K562 (cell line): ENCODE results near the gene SLC44A1. TPM values are rescaled to one million over a fixed set of nuclear protein-coding genes. Genes with fewer than 3 reads are reported as not detected.
A peak's percentile ranks its signal among the peaks of the same experiment; 100 is the strongest.

ENCODE experiments used
- ATAC-seq: fragments of 200-7000 bp; cut with Tn5 transposase; 3 replicates; pipeline ENCODE4 v1.9.1; 2020; ENCODE audit warnings: moderate library complexity
- BruUV-seq: library from RNA; stranded (reverse); fragments of 400-500 nt; replicated peaks from 2 replicates; lab custom pipeline; 2021; lab: Mats Ljungman, UMichigan
- CTCF ChIA-PET: fragments of 300-600 bp; formaldehyde crosslinking; extraction: SDS; loops from one replicate; lab custom pipeline; 2021; ENCODE audit warnings: low intra/inter-chr PET ratio; lab: Yijun Ruan, JAX
- POLR2A ChIA-PET: fragments of 300-600, 350-650 bp; sonication (Branson Sonifier 250); formaldehyde crosslinking; extraction: SDS; loops from one replicate; lab custom pipeline; 2021; ENCODE audit warnings: antibody characterized with exemption, inconsistent platforms; lab: Yijun Ruan, JAX
- DNase-seq, 4 experiments: peaks; one replicate each; pipeline versions ENCODE4 v3.0.0 to v3.0.0-alpha.2; 2011 to 2018; ENCODE audit warnings: low spot score in 3 of 4, mixed read lengths in 3 of 4; ENCODE audit errors: extremely low read depth in 1 of 4
- FAIRE-seq: peaks from 2 replicates; lab custom pipeline; 2011; peaks lifted over from hg19 to GRCh38; lab: Jason Lieb, UNC
- H2AFZ ChIP-seq: 2 replicates; pipeline ENCODE4 v1.6.0; 2011; ENCODE audit warnings: low read depth, low read length, control low read depth, inconsistent platforms
- H3K27ac ChIP-seq: fragments of 200-600 bp; 3 replicates; pipeline ENCODE4 v1.8.0; 2011; ENCODE audit warnings: low read depth, mild to moderate bottlenecking, control low read depth, inconsistent platforms, low read length, moderate library complexity, mixed read lengths; ENCODE audit errors: extremely low read depth
- H3K27me3 ChIP-seq, 2 experiments: fragments of 300-600 bp in 1 of 2; 2 replicates in 1 of 2; 3 replicates in 1 of 2; pipeline versions ENCODE4 v1.6.0 to v1.8.0; 2011; ENCODE audit warnings: inconsistent platforms in 2 of 2, low read length in 2 of 2, mild to moderate bottlenecking in 1 of 2, mixed read lengths in 1 of 2, moderate library complexity in 1 of 2; ENCODE audit not compliant: control insufficient read depth in 2 of 2, insufficient read depth in 2 of 2
- H3K36me3 ChIP-seq: fragments of 300-600 bp; 3 replicates; pipeline ENCODE4 v1.8.0; 2011; ENCODE audit warnings: mild to moderate bottlenecking, low read length, inconsistent platforms; ENCODE audit not compliant: control insufficient read depth, insufficient read depth
- H3K4me1 ChIP-seq, 2 experiments: fragments of 200-600 bp in 1 of 2; replicated peaks in 1 of 2; 2 replicates in 1 of 2; 3 replicates in 1 of 2; pipeline versions ENCODE4 v1.5.1 to v1.8.0; 2011; ENCODE audit warnings: inconsistent platforms in 2 of 2, low read length in 2 of 2, mild to moderate bottlenecking in 1 of 2, mixed read lengths in 1 of 2, moderate library complexity in 1 of 2; ENCODE audit not compliant: control insufficient read depth in 2 of 2, insufficient read depth in 2 of 2
- H3K4me2 ChIP-seq: 2 replicates; pipeline ENCODE4 v1.6.1; 2011; ENCODE audit warnings: low read length, control low read depth, inconsistent platforms, mixed read lengths; ENCODE audit not compliant: insufficient read depth
- H3K4me3 ChIP-seq: fragments of 200-600 bp; sonication (generic), shearing (Covaris generic); 2 replicates; pipeline ENCODE4 v1.5.1; 2016; ENCODE audit warnings: control low read depth, inconsistent platforms
- H3K79me2 ChIP-seq: fragments of 200-600 bp; 3 replicates; pipeline ENCODE4 v1.8.0; 2011; ENCODE audit warnings: low read length, inconsistent platforms; ENCODE audit not compliant: control insufficient read depth, insufficient read depth
- H3K9ac ChIP-seq, 2 experiments: 2 replicates each; pipeline versions ENCODE4 v1.6.0 to v1.6.1; 2011; ENCODE audit warnings: low read depth in 2 of 2, low read length in 2 of 2, control low read depth in 1 of 2, inconsistent platforms in 1 of 2, mild to moderate bottlenecking in 1 of 2, mixed read lengths in 1 of 2; ENCODE audit not compliant: insufficient read depth in 1 of 2
- H3K9me1 ChIP-seq: one replicate; pipeline ENCODE4 v1.6.0; 2011; ENCODE audit warnings: inconsistent platforms, mild to moderate bottlenecking, low read length, moderate library complexity; ENCODE audit not compliant: control insufficient read depth, insufficient read depth
- H3K9me3 ChIP-seq: replicated peaks from 2 replicates; pipeline ENCODE4 v1.5.1; 2011; ENCODE audit warnings: low read depth, low read length, inconsistent platforms; ENCODE audit not compliant: control insufficient read depth, insufficient read depth
- H4K20me1 ChIP-seq: replicated peaks from 2 replicates; pipeline ENCODE4 v1.6.1; 2011; ENCODE audit warnings: low read length, inconsistent platforms, mixed read lengths; ENCODE audit not compliant: control insufficient read depth, insufficient read depth
- C11orf30 ChIP-seq: fragments of 450-650 bp; IDR thresholded peaks from 2 replicates; pipeline ENCODE4 v1.6.1; 2016; ENCODE audit warnings: low read depth, mild to moderate bottlenecking
- DNMT1 ChIP-seq: fragments of 450-650 bp; IDR thresholded peaks from 2 replicates; pipeline ENCODE4 v1.6.1; 2016; ENCODE audit warnings: antibody characterized with exemption, mild to moderate bottlenecking
- EHMT2 ChIP-seq: fragments of 450-650 bp; IDR thresholded peaks from 2 replicates; pipeline ENCODE4 v1.6.1; 2018; ENCODE audit warnings: antibody characterized with exemption
- GTF2B ChIP-seq: IDR thresholded peaks from 2 replicates; pipeline ENCODE4 v1.6.1; 2011; ENCODE audit not compliant: insufficient read length; ENCODE audit errors: extremely low read depth
- MAFG ChIP-seq: fragments of 450-650 bp; conservative IDR thresholded peaks from 2 replicates; pipeline ENCODE4 v1.6.1; 2016; ENCODE audit warnings: missing genetic modification characterization, missing compliant biosample characterization
- ZNF311 ChIP-seq: fragments of 250-450 bp; sonication (Bioruptor Pico); IDR thresholded peaks from 2 replicates; pipeline ENCODE4 v1.4.0; 2020; ENCODE audit warnings: mild to moderate bottlenecking, moderate library complexity
- ZNF316 ChIP-seq: fragments of 450-650 bp; IDR thresholded peaks from 2 replicates; pipeline ENCODE4 v1.6.1; 2016
- WGBS: fragments of 100-300 bp; shearing (Covaris generic); methylation state at CpG from one replicate; pipeline ENCODE4 v1.1.6; 2016; ENCODE audit warnings: low coverage, mixed read lengths; ENCODE audit not compliant: insufficient coverage; ENCODE audit errors: missing lambda C conversion rate; 5-methylcytosine and 5-hydroxymethylcytosine counted together
- in situ Hi-C: fragments of 300-500 bp; cut with MboI; formaldehyde crosslinking; loops from 4 replicates; pipeline ENCODE4 v1.15.0; 2018; ENCODE audit warnings: inconsistent platforms, mixed read lengths
- intact Hi-C: fragments of 100-400 bp; cut with micrococcal nuclease; formaldehyde crosslinking; loops from 2 replicates; pipeline ENCODE4 v1.14.2; 2022
- polyA plus RNA-seq, 8 experiments: library from polyadenylated mRNA; depleted of rRNA in 4 of 8; stranded (reverse) in 5 of 8; unstranded in 3 of 8; fragments of >200 nt; fragmentation: Nextera tagmentation in 2 of 8; fragmentation: Illumina TruSeq in 1 of 8; extraction: Ambion mirVana in 2 of 8; extraction: Trizol in 1 of 8; gene quantifications; 2 replicates each; pipeline versions ENCODE4 v1.2.1 to v1.2.3, GENCODE V29; 2011 to 2014; ENCODE audit warnings: inconsistent platforms in 1 of 8, missing spikeins in 1 of 8
- total RNA-seq, 7 experiments: library from RNA; depleted of rRNA in 6 of 7; stranded (reverse); fragments of >200 nt in 6 of 7; fragmentation: Illumina TruSeq in 2 of 7; extraction: Trizol in 2 of 7; gene quantifications; 2 replicates each; pipeline versions ENCODE4 v1.2.1 to v1.2.3, GENCODE V29; 2011 to 2021; ENCODE audit warnings: low replicate concordance in 1 of 7

Gene SLC44A1
- total and polyA plus RNA-seq, 9 of the 15 experiments (the other 6 are each of a cell fraction or from before 2014, with no cell fraction given), result 0.11 to 0.59 (median 0.30) TPM

- H3K27me3 ChIP-seq, result peaks cover 0 to 3% of the 10 kb centered on the region in 2 experiments; a peak in 1 of 5 replicates
- H3K9ac ChIP-seq, result no peak overlapping the region
- H3K27ac ChIP-seq, result no peak overlapping the region
- BruUV-seq, result no TSS peak
- H3K79me2 ChIP-seq, result no peaks in the 10 kb centered on the region
- ChIA-PET POLR2A (no interaction called here), CTCF (no interaction called here)
- WGBS, result 1% methylated on average over 7 of the region's 7 CpGs
- FAIRE-seq, result no peak
- intact Hi-C loops (no loop called here), in situ Hi-C loops (no loop called here)
- H3K9me3 ChIP-seq, result no peaks in the 10 kb centered on the region
- no peaks in the 10 kb centered on the region for H3K36me3 ChIP-seq
- H3K4me1 ChIP-seq, result no peaks in the 10 kb centered on the region
- no peak overlapping the region for H3K4me3 ChIP-seq
- H3K4me2 ChIP-seq, result no peak overlapping the region
- no peak for DNase-seq
- no peak overlapping the region for H2AFZ ChIP-seq
- H4K20me1 ChIP-seq, result no peaks in the 10 kb centered on the region
- H3K9me1 ChIP-seq, result no peaks in the 10 kb centered on the region
- TF ChIP-seq GTF2B (no peak), EHMT2 (no peak), ZNF311 (no peak)
- no peak for ATAC-seq
Measured at GRCh38 chr9:105282870-105283621, 38.6 kb downstream of the SLC44A1 start.

DNA sequence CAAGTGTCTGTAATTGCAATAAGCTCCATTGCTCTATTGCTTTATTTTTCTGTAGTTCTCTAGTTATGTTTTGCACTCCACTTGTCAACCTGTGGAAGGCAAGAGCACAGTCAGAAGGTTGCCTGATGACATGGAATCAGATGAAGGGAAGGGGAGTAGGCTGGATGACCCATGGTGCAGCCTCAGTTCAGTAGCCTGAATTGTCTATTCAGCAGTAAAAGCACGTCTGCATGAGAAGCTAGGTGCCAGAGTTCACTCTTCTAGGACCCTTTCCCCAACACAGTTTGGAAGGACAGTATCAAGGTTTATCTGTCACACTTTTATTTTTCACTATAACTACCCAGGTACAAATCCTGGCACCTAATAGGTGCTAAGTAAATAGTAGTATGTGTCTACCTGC, 39.3 kb downstream of the SLC44A1 start:
- ChIA-PET POLR2A (no interaction called here), CTCF (no interaction called here)
- H3K36me3 ChIP-seq, result no peaks in the 10 kb centered on the region
- ATAC-seq, result no peak
- 0% methylated on average over 1 of the region's 1 CpG for WGBS
- H3K9me3 ChIP-seq, result no peaks in the 10 kb centered on the region
- no peaks in the 10 kb centered on the region for H3K9me1 ChIP-seq
- H3K27me3 ChIP-seq, result 0 out of 5 replicates have a peak, but pooled peaks cover 0 to under 1% of the 10 kb centered on the region in 2 experiments
- no peaks in the 10 kb centered on the region for H3K4me1 ChIP-seq
- TF ChIP-seq C11orf30 (peak; percentile 11; the same call in 1 of the 2 replicates), DNMT1 (no peak), ZNF316 (peak; percentile 27; the same call in 1 of the 2 replicates), MAFG (tag) (peak; percentile 56; the same call in 1 of the 2 replicates)
- no peaks in the 10 kb centered on the region for H4K20me1 ChIP-seq
- no peak overlapping the region for H3K4me2 ChIP-seq
- H2AFZ ChIP-seq, result no peak overlapping the region
- no peak overlapping the region for H3K9ac ChIP-seq
- no peak for FAIRE-seq
- intact Hi-C loops, result no loop called here
- no peak overlapping the region for H3K4me3 ChIP-seq
- in situ Hi-C loops, result no loop called here
- BruUV-seq, result no TSS peak
- no peak for DNase-seq
- H3K79me2 ChIP-seq, result no peaks in the 10 kb centered on the region
- H3K27ac ChIP-seq, result no peak overlapping the region
